Chondrocyte (in vitro differentiated cells): ENCODE results near the gene PARD3B. TPM values are rescaled to one million over a fixed set of nuclear protein-coding genes. Genes with fewer than 3 reads are reported as not detected.

Experiments used
- DNase-seq: peaks from one replicate; pipeline ENCODE4 v3.0.0; 2021; ENCODE audit warnings: mixed read lengths, low spot score
- H3K27ac Mint-ChIP-seq: one replicate; pipeline ENCODE4 v1.8.0; 2021; ENCODE audit warnings: mild to moderate bottlenecking, moderate library complexity, mixed read lengths; ENCODE audit not compliant: unreplicated experiment
- H3K27me3 Mint-ChIP-seq: 2 replicates; pipeline ENCODE4 v1.8.0; 2021; ENCODE audit warnings: low read depth, mixed read lengths
- H3K36me3 Mint-ChIP-seq: 2 replicates; pipeline ENCODE4 v1.8.0; 2021; ENCODE audit warnings: low read depth, mixed read lengths
- H3K4me1 Mint-ChIP-seq: 2 replicates; pipeline ENCODE4 v1.8.0; 2021; ENCODE audit warnings: low read depth, mild to moderate bottlenecking, mixed read lengths
- H3K4me3 Mint-ChIP-seq: one replicate; pipeline ENCODE4 v1.8.0; 2021; ENCODE audit warnings: mild to moderate bottlenecking, moderate library complexity, mixed read lengths; ENCODE audit not compliant: unreplicated experiment
- H3K9me3 Mint-ChIP-seq: 2 replicates; pipeline ENCODE4 v1.8.0; 2021; ENCODE audit warnings: low read depth, mixed read lengths
- total RNA-seq: library from RNA; stranded (reverse); gene quantifications from 3 replicates; pipeline ENCODE4 v1.2.1, GENCODE V29; 2021
- TF ChIP-seq, protein P1 (sequence below): fragments of 200-600 bp; sonication (generic); IDR thresholded peaks from 2 replicates; pipeline ENCODE4 v1.5.0; 2021; ENCODE audit warnings: antibody characterized with exemption, mild to moderate bottlenecking, moderate library complexity

PARD3B gene
- total RNA-seq, 1 donor from 2014 or later: 24.9 TPM

DNA sequence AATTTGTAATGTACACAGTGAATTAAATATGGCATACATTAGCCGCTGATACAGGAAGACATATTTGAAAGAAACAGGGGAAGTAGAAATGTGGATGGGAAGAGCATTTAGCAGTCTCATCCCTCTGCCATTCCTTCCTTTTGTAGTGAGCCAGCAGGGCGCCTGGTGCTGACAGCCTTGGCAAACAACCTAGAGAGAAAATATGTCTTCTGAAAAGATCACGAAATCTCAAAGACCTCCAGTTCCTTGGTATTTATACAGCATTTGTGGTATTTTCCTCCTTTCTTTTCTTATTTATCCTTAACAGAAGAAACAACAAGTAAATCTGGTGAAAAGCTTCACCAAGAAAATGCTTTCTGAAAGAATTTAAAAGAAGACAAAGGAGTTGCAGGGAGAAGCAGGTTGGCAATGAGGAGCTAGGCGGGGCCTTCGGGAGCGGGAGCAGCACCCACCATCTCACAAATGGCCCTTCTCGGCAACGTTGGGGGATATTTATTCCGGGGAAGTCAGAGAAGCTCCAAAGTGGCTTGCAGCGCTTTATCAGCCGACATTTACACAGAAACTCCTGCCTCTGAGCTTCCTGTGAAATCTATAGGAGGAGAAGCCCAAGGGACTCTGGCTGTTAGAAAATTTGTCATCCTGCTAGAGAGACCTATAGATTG lies 731.0 kb downstream of the PARD3B start:
- H3K27me3 Mint-ChIP-seq: no peaks in the 10 kb centered on the region
- no peak for DNase-seq
- TF ChIP-seq, protein P1, sequence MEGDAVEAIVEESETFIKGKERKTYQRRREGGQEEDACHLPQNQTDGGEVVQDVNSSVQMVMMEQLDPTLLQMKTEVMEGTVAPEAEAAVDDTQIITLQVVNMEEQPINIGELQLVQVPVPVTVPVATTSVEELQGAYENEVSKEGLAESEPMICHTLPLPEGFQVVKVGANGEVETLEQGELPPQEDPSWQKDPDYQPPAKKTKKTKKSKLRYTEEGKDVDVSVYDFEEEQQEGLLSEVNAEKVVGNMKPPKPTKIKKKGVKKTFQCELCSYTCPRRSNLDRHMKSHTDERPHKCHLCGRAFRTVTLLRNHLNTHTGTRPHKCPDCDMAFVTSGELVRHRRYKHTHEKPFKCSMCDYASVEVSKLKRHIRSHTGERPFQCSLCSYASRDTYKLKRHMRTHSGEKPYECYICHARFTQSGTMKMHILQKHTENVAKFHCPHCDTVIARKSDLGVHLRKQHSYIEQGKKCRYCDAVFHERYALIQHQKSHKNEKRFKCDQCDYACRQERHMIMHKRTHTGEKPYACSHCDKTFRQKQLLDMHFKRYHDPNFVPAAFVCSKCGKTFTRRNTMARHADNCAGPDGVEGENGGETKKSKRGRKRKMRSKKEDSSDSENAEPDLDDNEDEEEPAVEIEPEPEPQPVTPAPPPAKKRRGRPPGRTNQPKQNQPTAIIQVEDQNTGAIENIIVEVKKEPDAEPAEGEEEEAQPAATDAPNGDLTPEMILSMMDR: no peak
- no peaks in the 10 kb centered on the region for H3K9me3 Mint-ChIP-seq
- peak overlapping the region; percentile 8 for H3K27ac Mint-ChIP-seq
- no peak overlapping the region for H3K4me3 Mint-ChIP-seq
- H3K4me1 Mint-ChIP-seq: peaks cover 6% of the 10 kb centered on the region
- H3K36me3 Mint-ChIP-seq: peaks cover 3% of the 10 kb centered on the region

DNA sequence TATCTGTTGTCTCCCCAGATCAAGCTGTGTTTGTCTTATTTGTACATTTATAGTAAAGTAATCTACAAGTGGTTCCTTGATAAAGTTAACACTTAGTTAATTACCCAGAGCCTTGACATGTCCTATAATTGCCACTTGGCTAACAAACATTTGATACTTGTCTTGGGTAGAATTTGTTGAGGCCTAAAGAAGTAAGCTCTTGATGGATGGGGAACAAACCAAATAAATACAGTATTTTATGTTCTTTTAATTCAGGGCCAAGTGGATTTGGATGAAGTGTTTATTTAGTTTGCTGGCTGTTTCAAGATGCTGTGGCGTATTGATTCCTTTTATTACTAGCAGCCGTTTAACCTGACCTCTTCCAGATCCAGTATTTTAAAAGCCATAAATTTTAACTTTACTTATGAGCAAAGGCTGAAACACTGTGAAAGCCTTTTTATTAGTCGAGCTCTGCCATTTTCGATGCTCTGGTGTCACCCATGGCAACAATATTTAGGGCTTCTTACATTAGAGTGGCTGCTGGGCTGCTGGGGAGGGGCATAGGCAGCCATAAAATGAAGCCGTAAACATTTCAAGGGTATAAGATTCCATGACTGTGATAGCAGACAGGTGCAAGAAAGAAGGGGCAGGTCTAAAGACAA lies 735.4 kb downstream of the PARD3B start:
- no peak overlapping the region for H3K27ac Mint-ChIP-seq
- no peaks in the 10 kb centered on the region for H3K9me3 Mint-ChIP-seq
- TF ChIP-seq, protein P1: no peak
- H3K36me3 Mint-ChIP-seq: peaks cover 3% of the 10 kb centered on the region
- no peak overlapping the region for H3K4me3 Mint-ChIP-seq
- H3K4me1 Mint-ChIP-seq: peaks cover 6% of the 10 kb centered on the region
- no peaks in the 10 kb centered on the region for H3K27me3 Mint-ChIP-seq
- no peak for DNase-seq

- Mint-ChIP-seq H3K9me3 (no peaks in the 10 kb centered on the region), H3K27ac (no peak overlapping the region), H3K27me3 (no peaks in the 10 kb centered on the region), H3K4me1 (peaks cover 13% of the 10 kb centered on the region), H3K4me3 (no peak overlapping the region), H3K36me3 (peaks cover 1% of the 10 kb centered on the region)
- DNase-seq: no peak
- TF ChIP-seq, protein P1: no peak
Observed at GRCh38 chr2:205283736-205284270, 738.5 kb downstream of the PARD3B start.

- H3K4me1 Mint-ChIP-seq: peaks cover 13% of the 10 kb centered on the region
- no peak for DNase-seq
- TF ChIP-seq, protein P1: no peak
- H3K9me3 Mint-ChIP-seq: no peaks in the 10 kb centered on the region
- H3K27ac Mint-ChIP-seq: no peak overlapping the region
- no peaks in the 10 kb centered on the region for H3K27me3 Mint-ChIP-seq
- H3K4me3 Mint-ChIP-seq: no peak overlapping the region
- H3K36me3 Mint-ChIP-seq: peaks cover 1% of the 10 kb centered on the region
Observed at GRCh38 chr2:205284334-205284733, 739.1 kb downstream of the PARD3B start.

DNA sequence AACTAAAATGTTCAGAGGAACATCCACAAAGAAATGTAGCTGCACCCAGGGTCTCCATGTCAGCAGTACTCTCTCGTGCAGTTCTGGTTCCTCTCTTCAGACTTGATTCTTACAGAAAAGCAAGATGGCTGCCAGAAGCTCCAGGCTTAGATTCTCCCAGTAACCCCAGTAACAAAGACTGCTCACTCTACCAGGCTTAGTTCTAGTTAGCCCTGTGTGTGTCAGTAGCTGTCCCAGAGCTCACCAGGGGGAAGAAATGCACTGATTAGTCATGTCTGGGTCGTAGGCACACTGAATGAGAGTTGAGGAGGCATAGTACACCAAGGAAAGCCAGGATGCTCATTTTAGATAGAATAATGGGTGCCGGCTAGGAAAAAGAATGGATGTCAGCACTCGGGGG lies 742.0 kb downstream of the PARD3B start:
- TF ChIP-seq, protein P1: no peak
- Mint-ChIP-seq H3K4me3 (no peak overlapping the region), H3K27me3 (no peaks in the 10 kb centered on the region), H3K27ac (no peak overlapping the region), H3K4me1 (peaks cover 13% of the 10 kb centered on the region), H3K9me3 (no peaks in the 10 kb centered on the region), H3K36me3 (peaks cover 4% of the 10 kb centered on the region)
- DNase-seq: no peak
